Sigmoid colon (tissue), 7 donors: ENCODE measurements around the gene MLNR. TPM values are rescaled to one million over a fixed set of nuclear protein-coding genes. Genes with fewer than 3 reads are reported as not detected.

Experiments
- DNase-seq: peaks from one replicate; pipeline ENCODE4 v3.0.0-alpha.2; 2019
- H3K27ac ChIP-seq, 4 donors: fragments of 200-600 bp; sonication (generic); one replicate each; pipeline ENCODE4 v1.5.1; 2016 to 2019; ENCODE audit warnings: mild to moderate bottlenecking in 1 of 4
- H3K27me3 ChIP-seq, 3 donors: fragments of 200-600 bp; sonication (generic); one replicate each; pipeline ENCODE4 v1.5.1; 2019; ENCODE audit warnings: mild to moderate bottlenecking in 1 of 3
- H3K36me3 ChIP-seq, 4 donors: fragments of 200-600 bp; sonication (generic); one replicate each; pipeline ENCODE4 v1.5.1; 2016 to 2019
- H3K4me1 ChIP-seq, 4 donors: fragments of 200-600 bp; sonication (generic); one replicate each; pipeline ENCODE4 v1.5.1; 2017 to 2019
- H3K4me3 ChIP-seq, 4 donors: fragments of 200-600 bp; sonication (generic); one replicate each; pipeline ENCODE4 v1.5.1; 2017 to 2019; ENCODE audit warnings: mild to moderate bottlenecking in 2 of 4, moderate library complexity in 1 of 4
- H3K9me3 ChIP-seq, 4 donors: fragments of 200-600 bp in 3 of 4; sonication (generic) in 3 of 4; one replicate each; pipeline versions ENCODE4 v1.5.1 to v1.6.1; 2013 to 2019
- CTCF ChIP-seq, 4 experiments: fragments of 450-650 bp in 3 of 4; fragments of 200-600 bp in 1 of 4; IDR thresholded peaks; one replicate each; pipeline ENCODE4 v1.5.1; 2016 to 2019; ENCODE audit warnings: antibody characterized with exemption in 4 of 4, mild to moderate bottlenecking in 3 of 4, moderate library complexity in 2 of 4
- EP300 ChIP-seq, 4 donors: sonication (generic); formaldehyde crosslinking; IDR thresholded peaks; one replicate each; pipeline ENCODE4 v1.6.1; 2017; ENCODE audit warnings: antibody characterized with exemption in 4 of 4
- POLR2A ChIP-seq, 2 donors: fragments of 450-650 bp; IDR thresholded peaks; one replicate each; pipeline ENCODE4 v1.6.1; 2016; ENCODE audit warnings: antibody characterized with exemption in 2 of 2, mild to moderate bottlenecking in 2 of 2, moderate library complexity in 2 of 2
- POLR2AphosphoS5 ChIP-seq, 4 donors: sonication (generic); formaldehyde crosslinking; IDR thresholded peaks; one replicate each; pipeline ENCODE4 v1.6.1; 2017; ENCODE audit warnings: antibody characterized with exemption in 4 of 4
- WGBS, 2 donors: extraction: QIAGEN DNeasy Blood & Tissue Kit; methylation state at CpG; one replicate each; pipeline ENCODE4 v1.1.7; 2013; 5-methylcytosine and 5-hydroxymethylcytosine counted together
- intact Hi-C: fragments of 100-400 bp; cut with DNase I; formaldehyde crosslinking; loops from one replicate; pipeline ENCODE4 v1.15.1; 2023
- polyA plus RNA-seq, 3 donors: library from polyadenylated mRNA; stranded (reverse); fragments of 200-250 nt; gene quantifications; one replicate each; pipeline ENCODE4 v1.2.3, GENCODE V29; 2013
- total RNA-seq, 4 donors: library from RNA; depleted of rRNA; stranded (reverse); fragments of >200 nt; gene quantifications; one replicate each; pipeline ENCODE4 v1.1.0, GENCODE V29; 2016
- donor health status: healthy with polysubstance abuse.
- donor health status: Bipolar disorder and iron deficiency.
- donor health status: healthy.

MLNR gene
- total and polyA plus RNA-seq, 7 donors, result 0.71 TPM; not detected in 6

GRCh38 chr13:49238621-49239020, 18.5 kb downstream of the MLNR start:
- intact Hi-C loops, result no loop called here
- WGBS, 2 donors, result 94 to 96% methylated on average over 2 of the region's 2 CpGs
- no peaks in the 10 kb centered on the region for H3K4me1 ChIP-seq
- H3K27me3 ChIP-seq, result no peaks in the 10 kb centered on the region
- no peak for TF ChIP-seq EP300 (IDR thresholded peaks at IDR 0.05)
- TF ChIP-seq POLR2A (IDR thresholded peaks at IDR 0.05), result no peak
- no peak for TF ChIP-seq CTCF (IDR thresholded peaks at IDR 0.05)
- TF ChIP-seq POLR2AphosphoS5 (IDR thresholded peaks at IDR 0.05), result no peak
- H3K27ac ChIP-seq, result no peak overlapping the region
- H3K9me3 ChIP-seq, result no peaks in the 10 kb centered on the region
- no peak for DNase-seq
- H3K36me3 ChIP-seq, result no peaks in the 10 kb centered on the region
- no peak overlapping the region for H3K4me3 ChIP-seq

- WGBS, 2 donors, result 7 to 32% methylated on average over 4 of the region's 4 CpGs
- Histone ChIP-seq H3K4me1 (no peaks in the 10 kb centered on the region), H3K9me3 (no peaks in the 10 kb centered on the region), H3K36me3 (no peaks in the 10 kb centered on the region), H3K4me3 (no peak overlapping the region), H3K27me3 (no peaks in the 10 kb centered on the region), H3K27ac (no peak overlapping the region)
- intact Hi-C loops, result loop anchor here (10.0 kb wide), 2 partner anchors 265 to 885 kb away; partner anchors contain the start of gene FNDC3A
- DNase-seq, result no peak
- TF ChIP-seq CTCF (IDR thresholded peaks at IDR 0.05) (peak in 1 of 4 experiments; percentile 23), POLR2AphosphoS5 (IDR thresholded peaks at IDR 0.05) (no peak)
These were observed 19.9 kb downstream of the MLNR start for GRCh38 chr13:49240017-49240416.

GRCh38 chr13:49241296-49241695, 21.2 kb downstream of the MLNR start:
- Histone ChIP-seq H3K4me3 (no peak overlapping the region), H3K27me3 (no peaks in the 10 kb centered on the region), H3K36me3 (no peaks in the 10 kb centered on the region), H3K4me1 (no peaks in the 10 kb centered on the region), H3K27ac (no peak overlapping the region), H3K9me3 (no peaks in the 10 kb centered on the region)
- no peak for TF ChIP-seq EP300 (IDR thresholded peaks at IDR 0.05)
- no peak for TF ChIP-seq POLR2AphosphoS5 (IDR thresholded peaks at IDR 0.05)
- no peak for TF ChIP-seq POLR2A (IDR thresholded peaks at IDR 0.05)
- no peak for TF ChIP-seq CTCF (IDR thresholded peaks at IDR 0.05)
- intact Hi-C loops, result loop anchor here (10.0 kb wide), 2 partner anchors 266 to 884 kb away; partner anchors contain the start of gene FNDC3A
- 83 to 93% methylated on average over 7 of the region's 7 CpGs for WGBS, 2 donors
- no peak for DNase-seq

- TF ChIP-seq POLR2A (IDR thresholded peaks at IDR 0.05), result no peak
- TF ChIP-seq POLR2AphosphoS5 (IDR thresholded peaks at IDR 0.05), result no peak
- no peak for TF ChIP-seq EP300 (IDR thresholded peaks at IDR 0.05)
- TF ChIP-seq CTCF (IDR thresholded peaks at IDR 0.05), result no peak
- Histone ChIP-seq H3K4me3 (no peak overlapping the region), H3K27ac (no peak overlapping the region), H3K4me1 (peaks cover 2 to 26% (median 19%) of the 10 kb centered on the region in 4 donors), H3K9me3 (no peaks in the 10 kb centered on the region), H3K36me3 (peaks cover 0 to 8% (median 0%) of the 10 kb centered on the region in 4 donors), H3K27me3 (no peaks in the 10 kb centered on the region)
- intact Hi-C loops, result loop anchor here (5.0 to 10.0 kb wide), 3 partner anchors 192 to 880 kb away; partner anchors contain the start of gene FNDC3A
- DNase-seq, result no peak
These were observed 25.0 kb downstream of the MLNR start for GRCh38 chr13:49245101-49245500.
